IMR-90 (cell line): ENCODE data around the gene GPSM3. TPM values are rescaled to one million over a fixed set of nuclear protein-coding genes. Genes with fewer than 3 reads are reported as not detected.
"Not testable (repeated sequence)": the region's sequence is repeated elsewhere in the genome, so short reads cannot be mapped to it uniquely, and the experiment has no call there.

ENCODE experiments used
- ATAC-seq: fragments of 200-7000 bp; cut with Tn5 transposase; 2 replicates; pipeline ENCODE4 v1.9.1; 2020; ENCODE audit warnings: low read depth, mild to moderate bottlenecking, moderate library complexity
- BruUV-seq: library from RNA; stranded (reverse); fragments of 400-500 nt; replicated peaks from 2 replicates; lab custom pipeline; 2021; lab: Mats Ljungman, UMichigan
- CTCF ChIA-PET: fragments of 300-600 bp; formaldehyde crosslinking; extraction: SDS; loops from one replicate; lab custom pipeline; 2021; ENCODE audit warnings: antibody characterized with exemption; lab: Yijun Ruan, JAX
- POLR2A ChIA-PET: fragments of 300-600 bp; sonication (Branson Sonifier 250); formaldehyde crosslinking; loops from one replicate; lab custom pipeline; 2022; ENCODE audit warnings: antibody characterized with exemption; ENCODE audit not compliant: unreplicated experiment; lab: Charles Lee
- DNase-seq: peaks from one replicate; pipeline ENCODE4 v3.0.0; 2013
- H2AFZ ChIP-seq: replicated peaks from 2 replicates; pipeline ENCODE3; 2013; ENCODE audit warnings: low read length, mild to moderate bottlenecking; ENCODE audit not compliant: poor library complexity
- H2AK5ac ChIP-seq: 2 replicates; pipeline ENCODE4 v1.6.1; 2013; ENCODE audit warnings: low read depth, low read length, inconsistent platforms
- H2AK9ac ChIP-seq: replicated peaks from 2 replicates; pipeline ENCODE3; 2013; ENCODE audit warnings: mild to moderate bottlenecking, low read depth, low read length, moderate library complexity; ENCODE audit not compliant: poor library complexity
- H2BK120ac ChIP-seq: 2 replicates; pipeline ENCODE4 v1.6.1; 2013; ENCODE audit warnings: low read depth, low read length, inconsistent platforms
- H2BK15ac ChIP-seq: 3 replicates; pipeline ENCODE4 v1.6.1; 2013; ENCODE audit warnings: low read depth, low read length, inconsistent platforms
- H2BK20ac ChIP-seq: 2 replicates; pipeline ENCODE4 v1.6.1; 2013; ENCODE audit warnings: low read depth, mild to moderate bottlenecking, inconsistent platforms, low read length, moderate library complexity
- H2BK5ac ChIP-seq: 2 replicates; pipeline ENCODE4 v1.6.1; 2013; ENCODE audit warnings: mild to moderate bottlenecking, low read depth, low read length, inconsistent platforms; ENCODE audit not compliant: poor library complexity, severe bottlenecking
- H3K14ac ChIP-seq: replicated peaks from 2 replicates; pipeline ENCODE4 v1.6.1; 2013; ENCODE audit warnings: low read depth, low read length, inconsistent platforms
- H3K18ac ChIP-seq: 2 replicates; pipeline ENCODE4 v1.6.1; 2013; ENCODE audit warnings: low read depth, low read length, control low read depth
- H3K23ac ChIP-seq: 2 replicates; pipeline ENCODE4 v1.6.1; 2013; ENCODE audit warnings: low read depth, low read length, inconsistent platforms
- H3K27ac ChIP-seq: 2 replicates; pipeline ENCODE4 v1.5.1; 2013; ENCODE audit warnings: mild to moderate bottlenecking, control low read depth, low read length; ENCODE audit not compliant: insufficient read depth
- H3K27me3 ChIP-seq: 2 replicates; pipeline ENCODE4 v1.6.1; 2013; ENCODE audit warnings: low read length; ENCODE audit not compliant: control insufficient read depth, insufficient read depth
- H3K36me3 ChIP-seq: 2 replicates; pipeline ENCODE4 v1.6.1; 2013; ENCODE audit warnings: low read length, mixed read lengths; ENCODE audit not compliant: control insufficient read depth, insufficient read depth
- H3K4ac ChIP-seq: 2 replicates; pipeline ENCODE4 v1.6.1; 2013; ENCODE audit warnings: low read depth, low read length, inconsistent platforms
- H3K4me1 ChIP-seq: 2 replicates; pipeline ENCODE4 v1.6.1; 2013; ENCODE audit warnings: low read length, mixed read lengths; ENCODE audit not compliant: control insufficient read depth, insufficient read depth
- H3K4me2 ChIP-seq: 2 replicates; pipeline ENCODE4 v1.6.1; 2013; ENCODE audit warnings: low read depth, mild to moderate bottlenecking, control low read depth, low read length, moderate library complexity
- H3K4me3 ChIP-seq: 2 replicates; pipeline ENCODE4 v1.5.1; 2013; ENCODE audit warnings: low read depth, mild to moderate bottlenecking, control low read depth, low read length, moderate library complexity; ENCODE audit not compliant: insufficient read depth
- H3K56ac ChIP-seq: 2 replicates; pipeline ENCODE4 v1.6.1; 2013; ENCODE audit warnings: low read length, inconsistent platforms; ENCODE audit not compliant: insufficient read depth; ENCODE audit errors: extremely low read depth
- H3K79me1 ChIP-seq, 2 experiments: 2 replicates each; pipeline ENCODE4 v1.6.1; 2013; ENCODE audit warnings: low read length in 2 of 2, inconsistent platforms in 1 of 2, low read depth in 1 of 2
- H3K9ac ChIP-seq: 2 replicates; pipeline ENCODE4 v1.6.1; 2013; ENCODE audit warnings: low read depth, low read length, control low read depth
- H3K9me1 ChIP-seq: 2 replicates; pipeline ENCODE4 v1.6.1; 2013; ENCODE audit warnings: low read length, inconsistent platforms; ENCODE audit not compliant: insufficient read depth
- H3K9me3 ChIP-seq: 2 replicates; pipeline ENCODE4 v1.6.1; 2013; ENCODE audit warnings: low read length; ENCODE audit not compliant: control insufficient read depth, insufficient read depth
- H4K20me1 ChIP-seq: 2 replicates; pipeline ENCODE4 v1.6.1; 2013; ENCODE audit warnings: low read length, inconsistent platforms; ENCODE audit not compliant: insufficient read depth
- H4K5ac ChIP-seq: 2 replicates; pipeline ENCODE4 v1.6.1; 2013; ENCODE audit warnings: mild to moderate bottlenecking, low read depth, low read length, control low read depth
- H4K8ac ChIP-seq, 2 experiments: 2 replicates each; pipeline ENCODE4 v1.6.1; 2013; ENCODE audit warnings: low read depth in 2 of 2, low read length in 2 of 2, control low read depth in 1 of 2, inconsistent platforms in 1 of 2
- H4K91ac ChIP-seq: 2 replicates; pipeline ENCODE4 v1.6.1; 2013; ENCODE audit warnings: low read depth, low read length, inconsistent platforms; ENCODE audit not compliant: insufficient read depth
- CEBPB ChIP-seq: IDR thresholded peaks from 2 replicates; pipeline ENCODE4 v1.6.1; 2012; ENCODE audit warnings: low read depth, low read length, improper control_type of control experiment
- CHD1 ChIP-seq: IDR thresholded peaks from 2 replicates; pipeline ENCODE4 v1.6.1; 2012; ENCODE audit warnings: low read depth, low read length, improper control_type of control experiment
- FOS ChIP-seq: fragments of 150-350 bp; IDR thresholded peaks from 2 replicates; pipeline ENCODE4 v1.6.1; 2016; ENCODE audit warnings: low read depth, low read length
- MAFK ChIP-seq: IDR thresholded peaks from 2 replicates; pipeline ENCODE4 v1.6.1; 2012; ENCODE audit warnings: low read depth, low read length, improper control_type of control experiment
- MAZ ChIP-seq: IDR thresholded peaks from 2 replicates; pipeline ENCODE4 v1.6.1; 2012; ENCODE audit warnings: low read depth, mild to moderate bottlenecking, low read length, improper control_type of control experiment, moderate library complexity, borderline replicate concordance
- NFE2L2 ChIP-seq: fragments of 150-350 bp; IDR thresholded peaks from 2 replicates; pipeline ENCODE4 v1.6.1; 2016; ENCODE audit warnings: low read depth, mild to moderate bottlenecking, low read length
- RCOR1 ChIP-seq: IDR thresholded peaks from 2 replicates; pipeline ENCODE4 v1.6.1; 2012; ENCODE audit warnings: mild to moderate bottlenecking, low read length, improper control_type of control experiment; ENCODE audit not compliant: insufficient replicate concordance
- WGBS, 2 experiments: methylation state at CpG; one replicate each; pipeline versions ENCODE4 v1.1.5 to v1.1.7; 2013; ENCODE audit warnings: missing lambda C conversion rate in 2 of 2; ENCODE audit not compliant: insufficient read length in 1 of 2; ENCODE audit errors: extremely low coverage in 2 of 2; 5-methylcytosine and 5-hydroxymethylcytosine counted together
- dilution Hi-C: fragments of 300-500 bp; cut with HindIII; formaldehyde crosslinking; loops from one replicate; pipeline ENCODE4 v1.14.3; 2018; ENCODE audit warnings: low sequenced_read_pairs; ENCODE audit not compliant: unreplicated experiment
- in situ Hi-C: fragments of 300-500 bp; cut with MboI; formaldehyde crosslinking; loops from 3 replicates; pipeline ENCODE4 v1.14.3; 2019; ENCODE audit warnings: low sequenced_read_pairs, inconsistent platforms, mixed read lengths
- intact Hi-C: fragments of 100-400 bp; cut with micrococcal nuclease; formaldehyde crosslinking; loops from 2 replicates; pipeline ENCODE4 v1.10.0; 2022
- polyA plus RNA-seq, 3 experiments: library from polyadenylated mRNA; depleted of rRNA; stranded (reverse); fragments of >200 nt; gene quantifications; 2 replicates each; pipeline ENCODE4 v1.2.3, GENCODE V29; 2012; ENCODE audit warnings: low replicate concordance in 1 of 3
- total RNA-seq: library from RNA; depleted of rRNA; stranded (reverse); fragments of >200 nt; gene quantifications from 2 replicates; pipeline ENCODE4 v1.2.3, GENCODE V29; 2012

The GPSM3 gene
- total and polyA plus RNA-seq, 2 of the 4 experiments (the other 2 are of a cell fraction): 3.0 to 9.8 TPM

DNA sequence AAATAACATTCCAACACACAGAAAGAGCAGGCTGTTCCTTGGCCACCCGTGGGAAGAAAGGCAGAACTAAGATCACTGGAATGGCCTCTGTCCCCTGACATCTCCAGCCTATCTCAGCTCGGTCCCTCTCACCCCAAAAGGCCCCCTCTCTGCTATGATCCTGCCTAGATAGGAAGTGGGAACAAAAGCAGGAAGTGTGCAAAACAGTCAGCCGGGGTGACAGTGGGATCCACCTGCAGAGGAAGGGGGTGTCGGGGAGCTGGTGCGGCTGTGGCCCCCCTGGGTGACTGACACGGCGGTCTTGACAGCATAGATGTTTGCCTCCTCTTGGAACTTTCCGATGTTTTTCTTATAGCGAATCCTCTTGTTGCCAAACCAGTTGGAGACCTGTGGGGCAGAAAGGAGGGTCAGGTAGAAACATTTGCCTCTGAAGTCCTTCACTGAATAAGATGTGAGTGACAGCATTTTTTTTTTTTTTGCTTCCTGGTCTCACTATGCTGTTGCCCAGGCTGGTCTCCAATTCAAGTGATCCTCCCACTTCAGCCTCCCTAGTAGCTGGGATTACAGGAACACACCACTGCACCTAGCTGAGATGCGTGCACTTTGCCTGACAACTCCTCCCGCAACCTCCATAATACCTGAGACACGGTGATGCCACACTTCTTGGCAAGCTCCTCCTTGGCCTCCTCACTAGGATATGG lies 5.3 kb downstream of the GPSM3 start:
- no peak overlapping the region for H3K27ac ChIP-seq
- H3K4ac ChIP-seq: no peak overlapping the region
- no peak overlapping the region for H3K4me2 ChIP-seq
- no peak overlapping the region for H2BK5ac ChIP-seq
- no peaks in the 10 kb centered on the region for H3K27me3 ChIP-seq
- H3K9ac ChIP-seq: no peak overlapping the region
- peak overlapping the region; percentile 7 for H2AK9ac ChIP-seq
- ChIA-PET POLR2A (no interaction called here), CTCF (interaction anchor here (0.7 kb wide), 1 partner anchor 81 kb away, joined by 4 read pairs; no protein-coding TSS in a partner anchor)
- peaks cover 19 to 60% of the 10 kb centered on the region in 2 experiments for H3K79me1 ChIP-seq
- H3K36me3 ChIP-seq: peaks cover 34% of the 10 kb centered on the region
- H3K4me3 ChIP-seq: no peak overlapping the region
- H4K20me1 ChIP-seq: no peaks in the 10 kb centered on the region
- no TSS peak for BruUV-seq
- peaks cover 9% of the 10 kb centered on the region for H3K9me1 ChIP-seq
- no peak overlapping the region for H2BK120ac ChIP-seq
- intact Hi-C loops (loop anchor here (5.0 kb wide), 1 partner anchor 785 kb away; no protein-coding TSS in a partner anchor), dilution Hi-C loops (no loop called here), in situ Hi-C loops (loop anchor here (25.0 kb wide), 1 partner anchor 775 kb away; the partner anchor contains the start of genes BRD2 and HLA-DMA)
- no peak overlapping the region for H4K5ac ChIP-seq
- no peak overlapping the region for H2BK15ac ChIP-seq
- H3K56ac ChIP-seq: no peak overlapping the region
- DNase-seq (no peak), ATAC-seq (no peak)
- no peak overlapping the region for H2AFZ ChIP-seq
- H2BK20ac ChIP-seq: no peak overlapping the region
- no peak overlapping the region for H3K18ac ChIP-seq
- H3K4me1 ChIP-seq: peaks cover 5% of the 10 kb centered on the region
- H2AK5ac ChIP-seq: no peak overlapping the region
- H3K14ac ChIP-seq: no peak overlapping the region
- H4K91ac ChIP-seq: no peak overlapping the region
- TF ChIP-seq RCOR1: no peak
- no peak for TF ChIP-seq MAZ
- TF ChIP-seq CHD1: no peak
- TF ChIP-seq CEBPB: no peak
- TF ChIP-seq NFE2L2: no peak
- TF ChIP-seq FOS: no peak
- no peak for TF ChIP-seq MAFK
- no peaks in the 10 kb centered on the region for H3K9me3 ChIP-seq
- 93% methylated on average over 6 of the region's 12 CpGs; no CpG with 5 or more reads in 1 of the 2 experiments for WGBS, 2 experiments
- H3K23ac ChIP-seq: no peak overlapping the region
- no peak overlapping the region; a peak in 1 of 4 replicates for H4K8ac ChIP-seq

DNA sequence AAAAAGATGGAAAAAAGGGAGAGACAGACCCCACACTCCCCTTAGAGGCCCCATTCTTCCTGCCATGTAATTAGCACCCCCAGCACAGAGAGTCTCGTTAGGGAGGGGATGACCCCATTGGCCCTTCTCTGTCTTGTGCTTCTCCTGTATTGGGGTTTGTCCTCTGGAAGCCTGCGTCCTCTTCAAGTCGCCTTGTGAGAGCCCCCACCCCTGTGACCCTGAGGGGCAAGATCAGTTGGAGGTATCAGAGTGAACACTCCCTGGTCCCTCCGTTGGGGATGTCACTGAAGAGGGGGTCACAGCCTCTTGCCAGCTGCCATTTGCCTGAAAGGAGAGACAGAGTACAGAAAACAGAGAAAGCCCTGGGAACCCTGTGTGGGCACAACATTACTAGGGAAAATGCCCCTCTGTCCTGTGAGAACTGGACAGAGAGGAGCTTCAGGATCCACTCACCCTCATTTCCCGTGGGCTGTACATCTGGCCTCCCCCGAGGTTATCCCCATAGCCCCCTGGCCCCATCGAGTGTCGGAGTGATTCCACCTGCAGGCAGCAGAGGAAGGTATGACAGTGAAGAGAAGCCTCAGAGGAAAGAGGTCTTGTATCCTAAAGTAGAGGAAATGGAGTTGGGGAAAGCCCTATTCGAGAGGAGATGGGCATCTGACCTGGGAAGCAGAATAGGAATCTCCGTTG lies 6.1 kb downstream of the GPSM3 start:
- H4K20me1 ChIP-seq, H4K8ac ChIP-seq, H3K18ac ChIP-seq, H3K4me3 ChIP-seq, dilution Hi-C loops, H4K91ac ChIP-seq, H2AFZ ChIP-seq, ATAC-seq, H3K4ac ChIP-seq, H2BK5ac ChIP-seq, H3K9me3 ChIP-seq, H2BK120ac ChIP-seq, H3K4me2 ChIP-seq, H3K23ac ChIP-seq, H3K56ac ChIP-seq, H2AK9ac ChIP-seq, H3K9ac ChIP-seq, CTCF ChIA-PET, H3K4me1 ChIP-seq, H2AK5ac ChIP-seq, H4K5ac ChIP-seq, H2BK20ac ChIP-seq, H3K14ac ChIP-seq, H3K9me1 ChIP-seq, DNase-seq, H3K27me3 ChIP-seq, H2BK15ac ChIP-seq: not testable (repeated sequence)
- in situ Hi-C loops: loop anchor here (25.0 kb wide), 1 partner anchor 776 kb away; the partner anchor contains the start of genes BRD2 and HLA-DMA
- POLR2A ChIA-PET: interaction anchor here (1.0 kb wide), 1 partner anchor 9 kb away, joined by 7 read pairs; no protein-coding TSS in a partner anchor
- TSS peak; percentile 57 for BruUV-seq
- WGBS, 2 experiments: 71% methylated on average over 4 of the region's 10 CpGs; no CpG with 5 or more reads in 1 of the 2 experiments
- H3K79me1 ChIP-seq: peaks cover 15 to 53% of the 10 kb centered on the region in 2 experiments
- peak overlapping the region; percentile 49; the same call in 1 of the 2 replicates for H3K27ac ChIP-seq
- intact Hi-C loops: loop anchor here (5.0 kb wide), 1 partner anchor 786 kb away; no protein-coding TSS in a partner anchor
- H3K36me3 ChIP-seq: peaks cover 34% of the 10 kb centered on the region
